HCT116 (cell line): Measurements from ENCODE around the gene FICD. TPM values are rescaled to one million over a fixed set of nuclear protein-coding genes. Genes with fewer than 3 reads are reported as not detected.

Source experiments
- ATAC-seq: fragments of 200-7000 bp; cut with Tn5 transposase; 2 replicates; pipeline ENCODE4 v1.9.1; 2020; ENCODE audit warnings: mild to moderate bottlenecking, moderate library complexity
- BruUV-seq: library from RNA; stranded (reverse); fragments of 400-500 nt; replicated peaks from 2 replicates; lab custom pipeline; 2021; lab: Mats Ljungman, UMichigan
- CTCF ChIA-PET: fragments of 300-600 bp; sonication (Branson Sonifier 250); formaldehyde crosslinking; loops from one replicate; lab custom pipeline; 2021; ENCODE audit warnings: antibody characterized with exemption; lab: Charles Lee
- POLR2A ChIA-PET: fragments of 300-600, 350-600 bp; sonication (Branson Sonifier 250); formaldehyde crosslinking; loops from one replicate; lab custom pipeline; 2021; ENCODE audit warnings: antibody characterized with exemption; lab: Charles Lee
- RAD21 ChIA-PET, 2 experiments: fragments of 300-600 bp; sonication (Branson Sonifier 250); formaldehyde crosslinking; loops; one replicate each; lab custom pipeline; 2023; ENCODE audit warnings: low total read pairs in 2 of 2; ENCODE audit not compliant: uncharacterized antibody in 2 of 2, unreplicated experiment in 2 of 2, low non-redundant PET in 1 of 2; lab: Charles Lee
- DNase-seq: peaks from one replicate; pipeline ENCODE4 v3.0.0-alpha.2; 2010; ENCODE audit warnings: low read depth, low spot score
- H2AFZ ChIP-seq: fragments of 200-600 bp; shearing (Covaris generic), sonication (generic); 2 replicates; pipeline ENCODE4 v1.6.1; 2017; ENCODE audit warnings: low read depth, mixed run types, mixed read lengths, antibody characterized with exemption, low read length; ENCODE audit not compliant: poor library complexity, severe bottlenecking
- H3K27ac ChIP-seq: 2 replicates; pipeline ENCODE4 v1.5.1; 2012; ENCODE audit warnings: low read depth, low read length
- H3K27me3 ChIP-seq: fragments of 200-600 bp; sonication (generic); 2 replicates; pipeline ENCODE4 v1.6.1; 2016; ENCODE audit warnings: mixed run types, low read length, mixed read lengths; ENCODE audit not compliant: insufficient read depth
- H3K36me3 ChIP-seq, 2 experiments: fragments of 200-500 bp in 1 of 2; fragments of 200-600 bp in 1 of 2; sonication (Bioruptor generic) in 1 of 2; sonication (generic) in 1 of 2; 2 replicates each; pipeline versions ENCODE4 v1.5.1 to v1.6.1; 2014 to 2016; ENCODE audit warnings: low read length in 2 of 2, inconsistent platforms in 1 of 2, mixed read lengths in 1 of 2, mixed run types in 1 of 2; ENCODE audit not compliant: insufficient read depth in 2 of 2, control insufficient read depth in 1 of 2
- H3K4me1 ChIP-seq, 2 experiments: fragments of 200-600 bp in 1 of 2; sonication (generic) in 1 of 2; 2 replicates each; pipeline versions ENCODE4 v1.5.1 to v1.6.1; 2012 to 2017; ENCODE audit warnings: low read length in 2 of 2, inconsistent platforms in 1 of 2, mild to moderate bottlenecking in 1 of 2, mixed read lengths in 1 of 2, mixed run types in 1 of 2, moderate library complexity in 1 of 2; ENCODE audit not compliant: insufficient read depth in 2 of 2, control insufficient read depth in 1 of 2
- H3K4me2 ChIP-seq: fragments of 200-600 bp; sonication (generic); 2 replicates; pipeline ENCODE4 v1.6.1; 2017; ENCODE audit warnings: mixed run types, low read length, mixed read lengths
- H3K4me3 ChIP-seq, 2 experiments: fragments of 200-600 bp in 1 of 2; sonication (generic) in 1 of 2; replicated peaks in 1 of 2; 2 replicates each; pipeline ENCODE4 v1.5.1; 2011 to 2016; ENCODE audit warnings: low read length in 2 of 2, control low read depth in 1 of 2, low read depth in 1 of 2, mild to moderate bottlenecking in 1 of 2, mixed read lengths in 1 of 2, mixed run types in 1 of 2
- H3K79me2 ChIP-seq: fragments of 200-600 bp; sonication (generic); 2 replicates; pipeline ENCODE4 v1.6.1; 2017; ENCODE audit warnings: mild to moderate bottlenecking, mixed run types, low read length, moderate library complexity, mixed read lengths; ENCODE audit not compliant: insufficient read depth
- H3K9ac ChIP-seq: fragments of 200-600 bp; sonication (generic); 2 replicates; pipeline ENCODE4 v1.6.1; 2016; ENCODE audit warnings: low read length, mixed read lengths
- H3K9me2 ChIP-seq: fragments of 200-600 bp; sonication (generic), shearing (Covaris generic); 2 replicates; pipeline ENCODE4 v1.6.1; 2017; ENCODE audit warnings: mixed run types, mild to moderate bottlenecking, moderate library complexity; ENCODE audit not compliant: insufficient read depth
- H3K9me3 ChIP-seq, 2 experiments: fragments of 200-500 bp in 1 of 2; fragments of 200-600 bp in 1 of 2; sonication (Bioruptor generic) in 1 of 2; sonication (generic) in 1 of 2; 2 replicates each; pipeline ENCODE4 v1.6.1; 2014 to 2017; ENCODE audit warnings: low read length in 2 of 2, mixed read lengths in 2 of 2, inconsistent platforms in 1 of 2, low read depth in 1 of 2, mild to moderate bottlenecking in 1 of 2, mixed run types in 1 of 2, moderate library complexity in 1 of 2; ENCODE audit not compliant: control insufficient read depth in 1 of 2, insufficient read depth in 1 of 2
- H4K20me1 ChIP-seq: fragments of 200-600 bp; sonication (generic), shearing (Covaris generic); 2 replicates; pipeline ENCODE4 v1.6.1; 2017; ENCODE audit warnings: mixed run types, mild to moderate bottlenecking, moderate library complexity; ENCODE audit not compliant: insufficient read depth
- EGR1 ChIP-seq: IDR thresholded peaks from 2 replicates; pipeline ENCODE4 v1.6.1; 2012; ENCODE audit warnings: low read depth
- EZH2 ChIP-seq: fragments of 200-600 bp; sonication (generic); IDR thresholded peaks from 2 replicates; pipeline ENCODE4 v1.6.1; 2017; ENCODE audit warnings: antibody characterized with exemption, mixed run types
- FOSL1 ChIP-seq: IDR thresholded peaks from 2 replicates; pipeline ENCODE4 v1.6.1; 2012; ENCODE audit warnings: low read depth
- POLR2A ChIP-seq: IDR thresholded peaks from 2 replicates; pipeline ENCODE4 v1.7.0; 2011; ENCODE audit warnings: borderline replicate concordance; ENCODE audit not compliant: insufficient read depth, insufficient read length; ENCODE audit errors: extremely low read depth
- SRF ChIP-seq: IDR thresholded peaks from 2 replicates; pipeline ENCODE4 v1.6.1; 2012; ENCODE audit warnings: low read depth
- YY1 ChIP-seq: IDR thresholded peaks from 2 replicates; pipeline ENCODE4 v1.6.1; 2011; ENCODE audit warnings: low read length, low read depth, moderate library complexity, mild to moderate bottlenecking; ENCODE audit not compliant: insufficient replicate concordance; ENCODE audit errors: extremely low read depth
- ZFX ChIP-seq: fragments of 450-650 bp; IDR thresholded peaks from 2 replicates; pipeline ENCODE4 v1.6.1; 2017
- ZNF274 ChIP-seq: fragments of 200-500 bp; sonication (Bioruptor generic); IDR thresholded peaks from 2 replicates; pipeline ENCODE4 v1.6.1; 2014; ENCODE audit warnings: mild to moderate bottlenecking, low read depth, low read length, inconsistent platforms
- intact Hi-C: fragments of 100-400 bp; cut with micrococcal nuclease; formaldehyde crosslinking; loops from 2 replicates; pipeline ENCODE4 v1.10.0; 2022
- total RNA-seq: library from RNA; stranded (reverse); gene quantifications from one replicate; pipeline ENCODE4 v1.2.1, GENCODE V29; 2021; ENCODE audit not compliant: unreplicated experiment
- TF ChIP-seq, protein P1 (sequence below): IDR thresholded peaks from 2 replicates; pipeline ENCODE4 v1.6.1; 2012
- TF ChIP-seq, protein P2 (sequence below), 3 experiments: fragments of 200-600 bp in 1 of 3; sonication (generic) in 1 of 3; IDR thresholded peaks in 2 of 3; conservative IDR thresholded peaks in 1 of 3; 2 replicates each; pipeline ENCODE4 v1.5.1; 2012 to 2017; ENCODE audit warnings: low read depth in 2 of 3, low read length in 2 of 3, antibody characterized with exemption in 1 of 3, borderline replicate concordance in 1 of 3, control low read depth in 1 of 3, mild to moderate bottlenecking in 1 of 3, mixed read lengths in 1 of 3, mixed run types in 1 of 3, moderate library complexity in 1 of 3; ENCODE audit not compliant: insufficient read depth in 1 of 3

The FICD gene
- total RNA-seq, 1 experiment from 2014 or later: 5.1 TPM

GRCh38 chr12:108507971-108508642 lies 7.0 kb upstream of the FICD start:
- ATAC-seq: no peak
- Histone ChIP-seq H3K9me3 (peaks cover 3 to 9% of the 10 kb centered on the region in 2 experiments; a peak in 3 of 4 replicates), H3K27ac (no peak overlapping the region), H3K9me2 (no peaks in the 10 kb centered on the region), H3K79me2 (no peaks in the 10 kb centered on the region), H3K4me1 (peaks cover 0 to 3% of the 10 kb centered on the region in 2 experiments; a peak in 1 of 4 replicates), H4K20me1 (no peaks in the 10 kb centered on the region)
- BruUV-seq: no TSS peak
- TF ChIP-seq FOSL1 (no peak), SRF (no peak), POLR2A (no peak), YY1 (no peak)
- TF ChIP-seq, all 23 proteins: peak for 0
- Histone ChIP-seq H3K36me3 (no peaks in the 10 kb centered on the region), H3K4me2 (no peak overlapping the region), H3K9ac (no peak overlapping the region), H2AFZ (no peak overlapping the region), H3K4me3 (no peak overlapping the region), H3K27me3 (no peaks in the 10 kb centered on the region)
- ChIA-PET RAD21 (no interaction called here), POLR2A (no interaction called here), CTCF (interaction anchor here (1.3 kb wide), 1 partner anchor 515 kb away, joined by 7 read pairs; no protein-coding TSS in a partner anchor)
- DNase-seq: no peak
- intact Hi-C loops: no loop called here

- no peaks in the 10 kb centered on the region for H3K36me3 ChIP-seq
- CTCF ChIA-PET: no interaction called here
- H3K79me2 ChIP-seq: no peaks in the 10 kb centered on the region
- no peak for TF ChIP-seq ZFX
- no peak for TF ChIP-seq EGR1
- no peak for TF ChIP-seq EZH2
- no peak for TF ChIP-seq ZNF274
- TF ChIP-seq, protein P1, sequence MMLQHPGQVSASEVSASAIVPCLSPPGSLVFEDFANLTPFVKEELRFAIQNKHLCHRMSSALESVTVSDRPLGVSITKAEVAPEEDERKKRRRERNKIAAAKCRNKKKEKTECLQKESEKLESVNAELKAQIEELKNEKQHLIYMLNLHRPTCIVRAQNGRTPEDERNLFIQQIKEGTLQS: no peak
- TF ChIP-seq, protein P2, sequence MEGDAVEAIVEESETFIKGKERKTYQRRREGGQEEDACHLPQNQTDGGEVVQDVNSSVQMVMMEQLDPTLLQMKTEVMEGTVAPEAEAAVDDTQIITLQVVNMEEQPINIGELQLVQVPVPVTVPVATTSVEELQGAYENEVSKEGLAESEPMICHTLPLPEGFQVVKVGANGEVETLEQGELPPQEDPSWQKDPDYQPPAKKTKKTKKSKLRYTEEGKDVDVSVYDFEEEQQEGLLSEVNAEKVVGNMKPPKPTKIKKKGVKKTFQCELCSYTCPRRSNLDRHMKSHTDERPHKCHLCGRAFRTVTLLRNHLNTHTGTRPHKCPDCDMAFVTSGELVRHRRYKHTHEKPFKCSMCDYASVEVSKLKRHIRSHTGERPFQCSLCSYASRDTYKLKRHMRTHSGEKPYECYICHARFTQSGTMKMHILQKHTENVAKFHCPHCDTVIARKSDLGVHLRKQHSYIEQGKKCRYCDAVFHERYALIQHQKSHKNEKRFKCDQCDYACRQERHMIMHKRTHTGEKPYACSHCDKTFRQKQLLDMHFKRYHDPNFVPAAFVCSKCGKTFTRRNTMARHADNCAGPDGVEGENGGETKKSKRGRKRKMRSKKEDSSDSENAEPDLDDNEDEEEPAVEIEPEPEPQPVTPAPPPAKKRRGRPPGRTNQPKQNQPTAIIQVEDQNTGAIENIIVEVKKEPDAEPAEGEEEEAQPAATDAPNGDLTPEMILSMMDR (IDR thresholded peaks at IDR 0.05 in 2 of 3, conservative IDR thresholded peaks at IDR 0.05 in 1 of 3; ENCODE audit: borderline replicate concordance in 1 of 3, insufficient read depth in 1 of 3, low read depth in 2 of 3, low read length in 2 of 3): no peak
- no peak for TF ChIP-seq FOSL1
- H3K4me3 ChIP-seq: no peak overlapping the region
- no TSS peak for BruUV-seq
- no peak overlapping the region for H3K27ac ChIP-seq
- H3K9ac ChIP-seq: no peak overlapping the region
- H2AFZ ChIP-seq: no peak overlapping the region
- DNase-seq: no peak
- intact Hi-C loops: loop anchor here (5.0 kb wide), 1 partner anchor 593 kb away; no protein-coding TSS in a partner anchor
- H3K9me3 ChIP-seq: no peaks in the 10 kb centered on the region
- H3K27me3 ChIP-seq: no peaks in the 10 kb centered on the region
- peaks cover 0 to 8% of the 10 kb centered on the region in 2 experiments; a peak in 2 of 4 replicates for H3K4me1 ChIP-seq
- RAD21 ChIA-PET: no interaction called here
- no peaks in the 10 kb centered on the region for H3K9me2 ChIP-seq
- ATAC-seq: no peak
- no peak overlapping the region for H3K4me2 ChIP-seq
- POLR2A ChIA-PET: no interaction called here
- no peaks in the 10 kb centered on the region for H4K20me1 ChIP-seq
Observed at GRCh38 chr12:108509806-108510205, 5.3 kb upstream of the FICD start.
